Left lung (tissue), 10 donors: ENCODE data around the gene FAM193B. TPM values are rescaled to one million over a fixed set of nuclear protein-coding genes. Genes with fewer than 3 reads are reported as not detected.

Experiments
- ATAC-seq: fragments of 200-7000 bp; cut with Tn5 transposase; one replicate; pipeline ENCODE4 v1.9.1; 2020; ENCODE audit warnings: moderate library complexity
- DNase-seq, 4 donors: peaks; one replicate each; pipeline ENCODE4 v3.0.0-alpha.2; 2013 to 2020
- H3K27ac ChIP-seq, 2 donors: fragments of 200-600 bp; sonication (generic) in 1 of 2; one replicate each; pipeline versions ENCODE4 v1.5.0 to v1.8.0; 2020 to 2021
- H3K27me3 ChIP-seq, 2 donors: fragments of 200-600 bp; sonication (generic) in 1 of 2; one replicate each; pipeline versions ENCODE4 v1.5.0 to v1.8.0; 2020 to 2021
- H3K36me3 ChIP-seq, 2 donors: fragments of 200-600 bp; sonication (generic) in 1 of 2; one replicate each; pipeline versions ENCODE4 v1.5.0 to v1.8.0; 2020 to 2021
- H3K4me1 ChIP-seq, 2 donors: fragments of 200-600 bp; one replicate each; pipeline ENCODE4 v1.8.0; 2021
- H3K4me3 ChIP-seq, 2 donors: fragments of 200-600 bp; sonication (generic) in 1 of 2; one replicate each; pipeline versions ENCODE4 v1.5.0 to v1.8.0; 2020 to 2021; ENCODE audit warnings: mild to moderate bottlenecking in 1 of 2
- H3K9me3 ChIP-seq, 2 donors: fragments of 200-600 bp; sonication (generic) in 1 of 2; one replicate each; pipeline versions ENCODE4 v1.5.0 to v1.8.0; 2020 to 2021
- CTCF ChIP-seq, 2 donors: fragments of 200-600 bp; sonication (generic) in 1 of 2; IDR thresholded peaks; one replicate each; pipeline versions ENCODE4 v1.5.0 to v1.8.0; 2021; ENCODE audit warnings: antibody characterized with exemption in 2 of 2
- intact Hi-C, 2 donors: fragments of 100-400 bp; cut with DNase I; formaldehyde crosslinking; loops; one replicate each; pipeline versions ENCODE4 v1.11.2 to v1.14.2; 2022
- polyA plus RNA-seq, 6 donors: library from polyadenylated mRNA; unstranded; fragments of 120-200 nt; gene quantifications; one replicate each; pipeline ENCODE4 v1.2.1, GENCODE V29; 2013; ENCODE audit not compliant: insufficient read length in 6 of 6
- total RNA-seq, 2 donors: library from RNA; stranded (reverse); fragmentation: NEBNext Ultra II Directional; extraction: Animal tissue kit (Norgen Biotek cat#: 25700); gene quantifications; one replicate each; pipeline ENCODE4 v1.2.1, GENCODE V29; 2021
- donor health status: DM: no; HTN: yes; CAD: no.
- donor health status: DM: no; HTN: no; CAD: no.

Gene FAM193B
- total and polyA plus RNA-seq, 8 donors, result 64.3 to 112 (median 91.9) TPM

- Histone ChIP-seq H3K36me3 (peaks cover 0 to 21% of the 10 kb centered on the region in 2 donors), H3K27ac (peak overlapping the region; percentile 91 to 92), H3K4me3 (peak overlapping the region; percentile 73 to 80), H3K9me3 (no peaks in the 10 kb centered on the region), H3K4me1 (peaks cover 36 to 78% of the 10 kb centered on the region in 2 donors), H3K27me3 (peaks cover 0 to 10% of the 10 kb centered on the region in 2 donors)
- DNase-seq (peak in 1 of 4 donors; percentile 48), ATAC-seq (no peak)
- peak in 1 of 2 donors; percentile 18 for TF ChIP-seq CTCF (IDR thresholded peaks at IDR 0.05)
- intact Hi-C loops, result no loop called here
Observed at GRCh38 chr5:177496070-177496726, 58.2 kb downstream of the FAM193B start.

DNA sequence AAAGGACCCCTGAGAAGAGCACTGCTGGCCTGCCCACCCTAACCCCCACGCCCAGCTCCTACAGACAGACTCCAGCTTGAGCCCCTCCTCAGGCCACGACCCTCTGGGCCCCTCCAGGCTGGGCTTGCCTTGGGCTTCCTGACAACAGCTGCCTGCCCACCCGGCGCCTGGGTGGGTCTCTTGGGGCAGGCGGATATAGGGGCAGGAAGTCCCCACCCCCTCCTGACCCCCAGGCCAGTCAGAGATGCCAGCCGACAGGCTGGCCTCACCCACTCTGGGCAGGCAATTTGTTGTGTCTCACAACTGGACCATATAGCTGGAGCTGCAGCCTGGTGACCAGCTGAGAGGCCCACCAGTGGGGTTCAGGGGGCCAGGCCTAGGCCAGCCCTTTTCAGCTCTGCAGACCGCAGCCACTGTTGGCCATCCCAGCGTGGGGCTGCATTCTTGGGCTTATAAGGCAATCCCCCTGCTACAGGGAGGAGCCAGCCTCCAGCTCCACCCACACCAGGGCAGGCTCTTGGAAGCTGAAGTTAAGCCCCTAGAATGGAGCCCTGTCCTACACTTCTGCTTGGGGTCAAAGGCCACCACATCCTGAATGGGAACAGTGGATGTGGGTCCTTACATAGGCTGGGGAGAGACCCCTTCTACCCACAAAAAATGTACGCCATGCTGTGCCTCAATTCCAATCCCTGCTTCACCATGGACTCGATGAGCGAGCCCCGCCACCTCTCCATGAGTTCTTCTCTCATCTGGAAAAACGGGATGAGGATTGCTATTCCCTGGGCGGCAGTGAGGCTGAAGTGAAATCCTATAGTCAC lies 58.9 kb downstream of the FAM193B start:
- intact Hi-C loops, result no loop called here
- Histone ChIP-seq H3K9me3 (no peaks in the 10 kb centered on the region), H3K4me1 (peaks cover 36 to 77% of the 10 kb centered on the region in 2 donors), H3K27me3 (peaks cover 0 to 10% of the 10 kb centered on the region in 2 donors), H3K36me3 (peaks cover 0 to 28% of the 10 kb centered on the region in 2 donors), H3K4me3 (peak overlapping the region in 1 of 2 donors; percentile 73), H3K27ac (peak overlapping the region; percentile 91 to 92)
- TF ChIP-seq CTCF (IDR thresholded peaks at IDR 0.05), result no peak
- ATAC-seq (peak; percentile 4), DNase-seq (peak in 3 of 4 donors; percentile 66 to 85 (median 77))

GRCh38 chr5:177494346-177495195 lies 59.8 kb downstream of the FAM193B start:
- TF ChIP-seq CTCF (IDR thresholded peaks at IDR 0.05), result no peak
- Histone ChIP-seq H3K27me3 (peaks cover 0 to 10% of the 10 kb centered on the region in 2 donors), H3K36me3 (peaks cover 0 to 37% of the 10 kb centered on the region in 2 donors), H3K9me3 (no peaks in the 10 kb centered on the region), H3K4me3 (peak overlapping the region in 1 of 2 donors; percentile 73), H3K4me1 (peaks cover 36 to 76% of the 10 kb centered on the region in 2 donors), H3K27ac (peak overlapping the region; percentile 91 to 92)
- intact Hi-C loops, result no loop called here
- DNase-seq (peak in 3 of 4 donors; percentile 79 to 88 (median 86)), ATAC-seq (peak; percentile 15)

DNA sequence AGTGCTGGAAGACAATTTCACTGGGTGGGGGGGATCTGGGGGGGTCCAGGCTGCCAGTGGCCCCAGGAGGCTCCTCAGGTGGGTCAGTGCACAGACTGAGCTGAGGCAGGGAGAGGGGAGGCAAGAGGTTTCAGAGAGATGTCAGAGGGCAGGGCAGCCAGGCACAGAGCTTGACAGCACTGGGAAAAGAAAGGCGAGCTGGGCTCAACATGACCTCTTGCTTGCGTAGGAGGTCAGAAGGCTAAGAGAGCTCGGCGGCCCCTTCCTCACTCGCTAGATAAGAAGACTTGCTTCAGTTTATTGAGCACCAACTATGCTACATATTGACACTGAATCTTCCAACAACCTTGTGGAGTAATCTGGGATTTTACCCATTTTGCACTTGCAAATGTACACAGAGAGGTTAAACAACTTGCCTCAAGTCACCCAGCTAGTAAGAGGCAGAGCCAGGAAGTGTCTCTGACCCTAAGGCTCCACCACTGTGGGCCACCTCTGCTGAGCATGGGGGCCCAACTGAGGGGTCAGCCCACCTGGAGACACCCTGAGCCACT lies 60.5 kb downstream of the FAM193B start:
- H3K27ac ChIP-seq, result peak overlapping the region; percentile 91 to 92
- H3K36me3 ChIP-seq, result peaks cover 0 to 44% of the 10 kb centered on the region in 2 donors
- intact Hi-C loops, result no loop called here
- H3K9me3 ChIP-seq, result no peaks in the 10 kb centered on the region
- peaks cover 0 to 9% of the 10 kb centered on the region in 2 donors for H3K27me3 ChIP-seq
- peaks cover 36 to 73% of the 10 kb centered on the region in 2 donors for H3K4me1 ChIP-seq
- H3K4me3 ChIP-seq, result peak overlapping the region in 1 of 2 donors; percentile 73
- no peak for TF ChIP-seq CTCF (IDR thresholded peaks at IDR 0.05)
- DNase-seq, result no peak
- ATAC-seq, result no peak
